ENCODE results near the gene RUFY1. TPM values are rescaled to one million over a fixed set of nuclear protein-coding genes. Genes with fewer than 3 reads are reported as not detected.
A peak's percentile ranks its signal among the peaks of the same experiment; 100 is the strongest.

Gene RUFY1
- total RNA-seq, 1 donor from 2014 or later = 24.5 TPM

GRCh38 chr5:179595916-179596315, 45.6 kb downstream of the RUFY1 start:
- no peak for DNase-seq
- no peak for ATAC-seq
- intact Hi-C loops (cut with micrococcal nuclease) = no loop called here

- DNase-seq (no peak), ATAC-seq (no peak)
- intact Hi-C loops (cut with micrococcal nuclease) = no loop called here
Observed at GRCh38 chr5:179596421-179596820, 46.1 kb downstream of the RUFY1 start.

- intact Hi-C loops (cut with micrococcal nuclease) = no loop called here
- ATAC-seq = peak; percentile 13
- no peak for DNase-seq
Observed at GRCh38 chr5:179599100-179599499, 48.7 kb downstream of the RUFY1 start.

- DNase-seq (no peak), ATAC-seq (no peak)
- intact Hi-C loops (cut with micrococcal nuclease) = no loop called here
Observed at GRCh38 chr5:179599566-179599965, 49.2 kb downstream of the RUFY1 start.

- peak; percentile 23 for ATAC-seq
- intact Hi-C loops (cut with micrococcal nuclease) = no loop called here
Observed at GRCh38 chr5:179599973-179600372, 49.6 kb downstream of the RUFY1 start.

GRCh38 chr5:179601871-179602625, 51.7 kb downstream of the RUFY1 start:
- intact Hi-C loops (cut with micrococcal nuclease) = no loop called here
- no peak for DNase-seq
- no peak for ATAC-seq

More at GRCh38 chr5:179599973-179600372, 49.6 kb downstream of the RUFY1 start:
- no peak for DNase-seq

- intact Hi-C loops (cut with micrococcal nuclease) = no loop called here
- no peak for DNase-seq
- no peak for ATAC-seq
Observed at GRCh38 chr5:179603308-179603707, 53.0 kb downstream of the RUFY1 start.

- ATAC-seq (no peak), DNase-seq (peak; percentile 30)
- intact Hi-C loops (cut with micrococcal nuclease) = no loop called here
Observed at GRCh38 chr5:179605026-179605833, 54.9 kb downstream of the RUFY1 start.

GRCh38 chr5:179606071-179606909, 55.9 kb downstream of the RUFY1 start:
- DNase-seq (peak; percentile 26), ATAC-seq (no peak)
- intact Hi-C loops (cut with micrococcal nuclease) = no loop called here

- no peak for DNase-seq
- intact Hi-C loops (cut with micrococcal nuclease) = no loop called here
- ATAC-seq = peak; percentile 1
Observed at GRCh38 chr5:179606910-179607159, 56.5 kb downstream of the RUFY1 start.

- ATAC-seq (peak; percentile 71), DNase-seq (peak; percentile 80)
- intact Hi-C loops (cut with micrococcal nuclease) = no loop called here
Observed at GRCh38 chr5:179607160-179607931, 57.0 kb downstream of the RUFY1 start.

- intact Hi-C loops (cut with micrococcal nuclease) = no loop called here
- DNase-seq (no peak), ATAC-seq (peak; percentile 1)
Observed at GRCh38 chr5:179608131-179608581, 57.8 kb downstream of the RUFY1 start.

GRCh38 chr5:179609834-179610108, 59.4 kb downstream of the RUFY1 start:
- ATAC-seq (no peak), DNase-seq (no peak)
- intact Hi-C loops (cut with micrococcal nuclease) = no loop called here

GRCh38 chr5:179610109-179610902, 60.0 kb downstream of the RUFY1 start:
- ATAC-seq (peak; percentile 28), DNase-seq (peak; percentile 57)
- intact Hi-C loops (cut with micrococcal nuclease) = no loop called here

- ATAC-seq (no peak), DNase-seq (no peak)
- intact Hi-C loops (cut with micrococcal nuclease) = no loop called here
Observed at GRCh38 chr5:179610903-179611265, 60.5 kb downstream of the RUFY1 start.

- intact Hi-C loops (cut with micrococcal nuclease) = no loop called here
- DNase-seq = no peak
- no peak for ATAC-seq
Observed at GRCh38 chr5:179612577-179613459, 62.5 kb downstream of the RUFY1 start.

GRCh38 chr5:179613460-179614071, 63.2 kb downstream of the RUFY1 start:
- intact Hi-C loops (cut with micrococcal nuclease) = no loop called here
- ATAC-seq (no peak), DNase-seq (no peak)

Measured in left ventricle myocardium superior (tissue), 1 donor.